ENCODE data around the gene NELFCD. TPM values are rescaled to one million over a fixed set of nuclear protein-coding genes. Genes with fewer than 3 reads are reported as not detected.

NELFCD gene
- total and polyA plus RNA-seq, 10 of the 15 experiments (the other 5 are each of a cell fraction or from before 2014, with no cell fraction given), result 8.9 to 109 (median 82.9) TPM

DNA sequence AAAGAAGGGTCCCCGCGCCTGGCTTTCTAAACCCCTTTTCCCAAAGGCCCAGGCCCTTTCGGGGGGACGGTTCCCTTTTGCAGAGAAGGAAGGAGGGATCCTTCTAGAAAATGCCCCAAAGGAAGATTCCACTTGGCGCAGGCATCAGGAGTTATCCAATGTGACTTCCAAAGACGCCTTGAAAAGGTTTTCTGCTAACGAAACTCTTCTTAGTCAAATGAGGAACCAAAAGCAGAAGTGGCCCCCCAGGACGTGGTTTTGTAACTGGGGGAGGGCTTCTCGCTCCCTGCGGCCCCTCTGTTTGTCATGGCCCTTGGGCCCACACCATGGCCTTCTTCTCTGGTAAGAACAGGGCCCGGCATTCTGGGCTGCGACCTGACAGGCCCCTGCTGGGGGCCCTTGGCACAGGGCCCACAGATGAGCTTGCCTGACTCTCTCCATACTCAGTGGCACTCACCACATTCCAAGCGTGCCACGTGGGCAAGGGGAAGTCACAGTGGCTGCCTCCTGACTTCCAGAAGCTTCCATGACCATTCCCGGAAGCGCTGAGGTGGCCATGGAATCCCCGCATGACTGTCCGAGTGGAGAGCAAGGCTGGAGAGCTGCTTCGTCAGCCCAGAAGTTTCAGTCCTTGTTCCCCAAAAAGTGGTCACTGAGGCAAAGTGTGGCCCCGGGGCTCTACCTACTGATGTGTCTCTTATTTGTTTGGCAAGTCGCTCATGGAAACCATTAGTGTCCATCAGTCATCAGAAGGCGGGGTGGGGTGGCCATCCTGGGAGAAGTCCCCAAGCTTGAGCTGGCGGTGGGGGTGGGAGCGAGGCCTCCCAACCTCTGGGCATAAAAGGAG lies 26.8 kb downstream of the NELFCD start (continued):
- 0 out of 2 replicates have a peak, but pooled peaks have one; percentile 34 for TF ChIP-seq SMAD5 (IDR thresholded peaks at IDR 0.05; ENCODE audit: low read depth)
- TF ChIP-seq, protein P1, sequence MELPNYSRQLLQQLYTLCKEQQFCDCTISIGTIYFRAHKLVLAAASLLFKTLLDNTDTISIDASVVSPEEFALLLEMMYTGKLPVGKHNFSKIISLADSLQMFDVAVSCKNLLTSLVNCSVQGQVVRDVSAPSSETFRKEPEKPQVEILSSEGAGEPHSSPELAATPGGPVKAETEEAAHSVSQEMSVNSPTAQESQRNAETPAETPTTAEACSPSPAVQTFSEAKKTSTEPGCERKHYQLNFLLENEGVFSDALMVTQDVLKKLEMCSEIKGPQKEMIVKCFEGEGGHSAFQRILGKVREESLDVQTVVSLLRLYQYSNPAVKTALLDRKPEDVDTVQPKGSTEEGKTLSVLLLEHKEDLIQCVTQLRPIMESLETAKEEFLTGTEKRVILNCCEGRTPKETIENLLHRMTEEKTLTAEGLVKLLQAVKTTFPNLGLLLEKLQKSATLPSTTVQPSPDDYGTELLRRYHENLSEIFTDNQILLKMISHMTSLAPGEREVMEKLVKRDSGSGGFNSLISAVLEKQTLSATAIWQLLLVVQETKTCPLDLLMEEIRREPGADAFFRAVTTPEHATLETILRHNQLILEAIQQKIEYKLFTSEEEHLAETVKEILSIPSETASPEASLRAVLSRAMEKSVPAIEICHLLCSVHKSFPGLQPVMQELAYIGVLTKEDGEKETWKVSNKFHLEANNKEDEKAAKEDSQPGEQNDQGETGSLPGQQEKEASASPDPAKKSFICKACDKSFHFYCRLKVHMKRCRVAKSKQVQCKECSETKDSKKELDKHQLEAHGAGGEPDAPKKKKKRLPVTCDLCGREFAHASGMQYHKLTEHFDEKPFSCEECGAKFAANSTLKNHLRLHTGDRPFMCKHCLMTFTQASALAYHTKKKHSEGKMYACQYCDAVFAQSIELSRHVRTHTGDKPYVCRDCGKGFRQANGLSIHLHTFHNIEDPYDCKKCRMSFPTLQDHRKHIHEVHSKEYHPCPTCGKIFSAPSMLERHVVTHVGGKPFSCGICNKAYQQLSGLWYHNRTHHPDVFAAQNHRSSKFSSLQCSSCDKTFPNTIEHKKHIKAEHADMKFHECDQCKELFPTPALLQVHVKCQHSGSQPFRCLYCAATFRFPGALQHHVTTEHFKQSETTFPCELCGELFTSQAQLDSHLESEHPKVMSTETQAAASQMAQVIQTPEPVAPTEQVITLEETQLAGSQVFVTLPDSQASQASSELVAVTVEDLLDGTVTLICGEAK (IDR thresholded peaks at IDR 0.05; ENCODE audit: borderline replicate concordance), result no peak
- TF ChIP-seq POLR2A (IDR thresholded peaks at IDR 0.05; ENCODE audit: low read depth, low read length), result no peak
- TF ChIP-seq MXI1 (IDR thresholded peaks at IDR 0.05; ENCODE audit: low read depth, low read length), result peak; percentile 76
- no peak for TF ChIP-seq CEBPB (IDR thresholded peaks at IDR 0.05; ENCODE audit: borderline replicate concordance in 1 of 2, low read depth in 2 of 2, low read length in 2 of 2)
- no peak for TF ChIP-seq WRNIP1 (IDR thresholded peaks at IDR 0.05; ENCODE audit: borderline replicate concordance, low read depth, low read length)
- TF ChIP-seq, protein P2, sequence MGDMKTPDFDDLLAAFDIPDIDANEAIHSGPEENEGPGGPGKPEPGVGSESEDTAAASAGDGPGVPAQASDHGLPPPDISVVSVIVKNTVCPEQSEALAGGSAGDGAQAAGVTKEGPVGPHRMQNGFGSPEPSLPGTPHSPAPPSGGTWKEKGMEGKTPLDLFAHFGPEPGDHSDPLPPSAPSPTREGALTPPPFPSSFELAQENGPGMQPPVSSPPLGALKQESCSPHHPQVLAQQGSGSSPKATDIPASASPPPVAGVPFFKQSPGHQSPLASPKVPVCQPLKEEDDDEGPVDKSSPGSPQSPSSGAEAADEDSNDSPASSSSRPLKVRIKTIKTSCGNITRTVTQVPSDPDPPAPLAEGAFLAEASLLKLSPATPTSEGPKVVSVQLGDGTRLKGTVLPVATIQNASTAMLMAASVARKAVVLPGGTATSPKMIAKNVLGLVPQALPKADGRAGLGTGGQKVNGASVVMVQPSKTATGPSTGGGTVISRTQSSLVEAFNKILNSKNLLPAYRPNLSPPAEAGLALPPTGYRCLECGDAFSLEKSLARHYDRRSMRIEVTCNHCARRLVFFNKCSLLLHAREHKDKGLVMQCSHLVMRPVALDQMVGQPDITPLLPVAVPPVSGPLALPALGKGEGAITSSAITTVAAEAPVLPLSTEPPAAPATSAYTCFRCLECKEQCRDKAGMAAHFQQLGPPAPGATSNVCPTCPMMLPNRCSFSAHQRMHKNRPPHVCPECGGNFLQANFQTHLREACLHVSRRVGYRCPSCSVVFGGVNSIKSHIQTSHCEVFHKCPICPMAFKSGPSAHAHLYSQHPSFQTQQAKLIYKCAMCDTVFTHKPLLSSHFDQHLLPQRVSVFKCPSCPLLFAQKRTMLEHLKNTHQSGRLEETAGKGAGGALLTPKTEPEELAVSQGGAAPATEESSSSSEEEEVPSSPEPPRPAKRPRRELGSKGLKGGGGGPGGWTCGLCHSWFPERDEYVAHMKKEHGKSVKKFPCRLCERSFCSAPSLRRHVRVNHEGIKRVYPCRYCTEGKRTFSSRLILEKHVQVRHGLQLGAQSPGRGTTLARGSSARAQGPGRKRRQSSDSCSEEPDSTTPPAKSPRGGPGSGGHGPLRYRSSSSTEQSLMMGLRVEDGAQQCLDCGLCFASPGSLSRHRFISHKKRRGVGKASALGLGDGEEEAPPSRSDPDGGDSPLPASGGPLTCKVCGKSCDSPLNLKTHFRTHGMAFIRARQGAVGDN (IDR thresholded peaks at IDR 0.05), result peak; percentile 40
- TF ChIP-seq TCF3 (IDR thresholded peaks at IDR 0.05; ENCODE audit: borderline replicate concordance, insufficient read depth, low read depth, low read length), result peak; percentile 83; the same call in 1 of the 2 replicates
- peak; percentile 93 for TF ChIP-seq NBN (IDR thresholded peaks at IDR 0.05)
- peak; percentile 88 for TF ChIP-seq GATAD2B (conservative IDR thresholded peaks at IDR 0.05; ENCODE audit: low read depth)
- no peak for TF ChIP-seq YBX1 (IDR thresholded peaks at IDR 0.05)
- TF ChIP-seq FOXK2 (IDR thresholded peaks at IDR 0.05), result no peak
- peak; percentile 58; the same call in 1 of the 2 replicates for TF ChIP-seq CBX5 (IDR thresholded peaks at IDR 0.05; ENCODE audit: low read depth)
- TF ChIP-seq RCOR1 (conservative IDR thresholded peaks at IDR 0.05; ENCODE audit: low read depth, low read length), result 0 out of 2 replicates have a peak, but pooled peaks have one; percentile 6
- TF ChIP-seq POLR2AphosphoS2 (IDR thresholded peaks at IDR 0.05; ENCODE audit: low read depth, low read length), result no peak
- TF ChIP-seq RAD51 (IDR thresholded peaks at IDR 0.05), result 0 out of 2 replicates have a peak, but pooled peaks have one; percentile 40
- TF ChIP-seq ZBED1 (IDR thresholded peaks at IDR 0.05; ENCODE audit: borderline replicate concordance), result peak; percentile 86
- TF ChIP-seq, protein P3, sequence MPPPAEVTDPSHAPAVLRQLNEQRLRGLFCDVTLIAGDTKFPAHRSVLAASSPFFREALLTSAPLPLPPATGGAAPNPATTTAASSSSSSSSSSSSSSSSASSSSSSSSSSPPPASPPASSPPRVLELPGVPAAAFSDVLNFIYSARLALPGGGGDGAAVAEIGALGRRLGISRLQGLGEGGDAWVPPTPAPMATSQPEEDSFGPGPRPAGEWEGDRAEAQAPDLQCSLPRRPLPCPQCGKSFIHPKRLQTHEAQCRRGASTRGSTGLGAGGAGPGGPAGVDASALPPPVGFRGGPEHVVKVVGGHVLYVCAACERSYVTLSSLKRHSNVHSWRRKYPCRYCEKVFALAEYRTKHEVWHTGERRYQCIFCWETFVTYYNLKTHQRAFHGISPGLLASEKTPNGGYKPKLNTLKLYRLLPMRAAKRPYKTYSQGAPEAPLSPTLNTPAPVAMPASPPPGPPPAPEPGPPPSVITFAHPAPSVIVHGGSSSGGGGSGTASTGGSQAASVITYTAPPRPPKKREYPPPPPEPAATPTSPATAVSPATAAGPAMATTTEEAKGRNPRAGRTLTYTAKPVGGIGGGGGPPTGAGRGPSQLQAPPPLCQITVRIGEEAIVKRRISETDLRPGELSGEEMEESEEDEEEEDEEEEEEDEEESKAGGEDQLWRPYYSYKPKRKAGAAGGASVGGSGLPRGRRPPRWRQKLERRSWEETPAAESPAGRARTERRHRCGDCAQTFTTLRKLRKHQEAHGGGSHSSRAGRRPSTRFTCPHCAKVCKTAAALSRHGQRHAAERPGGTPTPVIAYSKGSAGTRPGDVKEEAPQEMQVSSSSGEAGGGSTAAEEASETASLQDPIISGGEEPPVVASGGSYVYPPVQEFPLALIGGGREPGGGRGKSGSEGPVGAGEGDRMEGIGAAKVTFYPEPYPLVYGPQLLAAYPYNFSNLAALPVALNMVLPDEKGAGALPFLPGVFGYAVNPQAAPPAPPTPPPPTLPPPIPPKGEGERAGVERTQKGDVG (CRISPR knock-in tag; IDR thresholded peaks at IDR 0.05), result no peak
- peak; percentile 98 for TF ChIP-seq IRF4 (IDR thresholded peaks at IDR 0.05; ENCODE audit: low read depth, low read length)
